Neural cell (in vitro differentiated cells): ENCODE results near the gene SPAG7. TPM values are rescaled to one million over a fixed set of nuclear protein-coding genes. Genes with fewer than 3 reads are reported as not detected.

Experiments used
- H2AFZ ChIP-seq: fragments of 200-600, 300-800 bp; sonication (generic), shearing (Covaris generic); 2 replicates; pipeline ENCODE4 v1.6.0; 2014; ENCODE audit warnings: low read depth, mild to moderate bottlenecking, antibody characterized with exemption, low read length, moderate library complexity
- H3F3A ChIP-seq: fragments of 200-600 bp; shearing (Covaris generic); 2 replicates; pipeline ENCODE4 v1.6.1; 2016; ENCODE audit warnings: mild to moderate bottlenecking, moderate library complexity, mixed read lengths, antibody characterized with exemption, low read length; ENCODE audit not compliant: insufficient read depth, poor library complexity, severe bottlenecking
- H3K27ac ChIP-seq: fragments of 200-600, 300-800 bp; sonication (generic), shearing (Covaris generic); 2 replicates; pipeline ENCODE4 v1.5.1; 2014; ENCODE audit warnings: mild to moderate bottlenecking, low read length, moderate library complexity
- H3K27me3 ChIP-seq: fragments of 300-800, 200-600 bp; sonication (generic), shearing (Covaris generic); 2 replicates; pipeline ENCODE4 v1.6.0; 2014; ENCODE audit warnings: mild to moderate bottlenecking, low read depth, low read length, moderate library complexity; ENCODE audit not compliant: insufficient read depth
- H3K36me3 ChIP-seq: fragments of 300-800, 200-600 bp; sonication (generic), shearing (Covaris generic); 2 replicates; pipeline ENCODE4 v1.5.1; 2014; ENCODE audit warnings: mild to moderate bottlenecking, antibody characterized with exemption, low read length, moderate library complexity; ENCODE audit not compliant: insufficient read depth
- H3K4me2 ChIP-seq: fragments of 300-800, 200-600 bp; sonication (generic), shearing (Covaris generic); 2 replicates; pipeline ENCODE4 v1.6.0; 2014; ENCODE audit warnings: mild to moderate bottlenecking, low read length
- H3K4me3 ChIP-seq: fragments of 300-800, 200-600 bp; sonication (generic), shearing (Covaris generic); 2 replicates; pipeline ENCODE4 v1.5.1; 2014; ENCODE audit warnings: mild to moderate bottlenecking, low read length, moderate library complexity
- H3K79me2 ChIP-seq: fragments of 200-600 bp; shearing (Covaris generic); replicated peaks from 2 replicates; pipeline ENCODE4 v1.6.0; 2014; ENCODE audit warnings: mild to moderate bottlenecking, low read length, moderate library complexity; ENCODE audit not compliant: insufficient read depth
- H3K9ac ChIP-seq: fragments of 300-800, 200-600 bp; sonication (generic), shearing (Covaris generic); 2 replicates; pipeline ENCODE4 v1.6.1; 2016; ENCODE audit warnings: mild to moderate bottlenecking, low read length, mixed read lengths
- H3K9me2 ChIP-seq: fragments of 200-600 bp; shearing (Covaris generic); 2 replicates; pipeline ENCODE4 v1.6.1; 2016; ENCODE audit warnings: mild to moderate bottlenecking, low read length, mixed read lengths; ENCODE audit not compliant: insufficient read depth
- H3K9me3 ChIP-seq: fragments of 200-600, 300-800 bp; sonication (generic), shearing (Covaris generic); 2 replicates; pipeline ENCODE4 v1.6.1; 2016; ENCODE audit warnings: mild to moderate bottlenecking, mixed run types, low read length, moderate library complexity, mixed read lengths
- H4K20me1 ChIP-seq: fragments of 200-600 bp; shearing (Covaris generic); 2 replicates; pipeline ENCODE4 v1.6.1; 2016; ENCODE audit warnings: mild to moderate bottlenecking, mixed run types; ENCODE audit not compliant: insufficient read depth
- CTCF ChIP-seq: fragments of 450-650 bp; IDR thresholded peaks from 2 replicates; pipeline ENCODE4 v1.5.1; 2014; ENCODE audit warnings: antibody characterized with exemption, mild to moderate bottlenecking, moderate library complexity; ENCODE audit not compliant: poor library complexity, severe bottlenecking
- EP300 ChIP-seq: fragments of 450-650 bp; conservative IDR thresholded peaks from 2 replicates; pipeline ENCODE4 v1.6.1; 2014; ENCODE audit warnings: antibody characterized with exemption, mild to moderate bottlenecking, moderate library complexity; ENCODE audit not compliant: poor library complexity, severe bottlenecking
- EZH2 ChIP-seq: fragments of 200-600, 300-800 bp; shearing (Covaris generic), sonication (generic); IDR thresholded peaks from 2 replicates; pipeline ENCODE4 v1.6.1; 2014; ENCODE audit warnings: antibody characterized with exemption, low read length, borderline replicate concordance, mild to moderate bottlenecking; ENCODE audit not compliant: insufficient read depth, poor library complexity, severe bottlenecking
- MXI1 ChIP-seq: fragments of 450-650 bp; conservative IDR thresholded peaks from 2 replicates; pipeline ENCODE4 v1.6.1; 2014; ENCODE audit warnings: antibody characterized with exemption, mild to moderate bottlenecking; ENCODE audit not compliant: poor library complexity, severe bottlenecking
- POLR2AphosphoS5 ChIP-seq: IDR thresholded peaks from 2 replicates; pipeline ENCODE4 v1.6.1; 2012
- RAD21 ChIP-seq: fragments of 450-650 bp; conservative IDR thresholded peaks from 2 replicates; pipeline ENCODE4 v1.6.1; 2014; ENCODE audit warnings: antibody characterized with exemption, mild to moderate bottlenecking, moderate library complexity
- REST ChIP-seq: IDR thresholded peaks from 2 replicates; pipeline ENCODE4 v1.6.1; 2012; ENCODE audit warnings: borderline replicate concordance
- SMC3 ChIP-seq: fragments of 450-650 bp; conservative IDR thresholded peaks from 2 replicates; pipeline ENCODE4 v1.6.1; 2014; ENCODE audit warnings: antibody characterized with exemption, mild to moderate bottlenecking, moderate library complexity; ENCODE audit not compliant: poor library complexity
- TAF1 ChIP-seq: IDR thresholded peaks from 2 replicates; pipeline ENCODE4 v1.6.1; 2012; ENCODE audit warnings: low read depth
- polyA plus RNA-seq: library from polyadenylated mRNA; depleted of rRNA; stranded (reverse); fragments of >200 nt; gene quantifications from 2 replicates; pipeline ENCODE4 v1.2.3, GENCODE V29; 2014

The SPAG7 gene
- polyA plus RNA-seq, 1 donor from 2014 or later: 66.4 TPM

- H3K36me3 ChIP-seq: no peaks in the 10 kb centered on the region
- H3K9ac ChIP-seq: no peak overlapping the region
- H3F3A ChIP-seq: no peaks in the 10 kb centered on the region
- H2AFZ ChIP-seq: no peak overlapping the region
- TF ChIP-seq POLR2AphosphoS5: no peak
- TF ChIP-seq SMC3: no peak
- TF ChIP-seq MXI1: no peak
- no peak for TF ChIP-seq REST
- TF ChIP-seq CTCF: no peak
- no peak for TF ChIP-seq RAD21
- no peak for TF ChIP-seq TAF1
- TF ChIP-seq EZH2: no peak
- no peak for TF ChIP-seq EP300
- H3K9me3 ChIP-seq: no peaks in the 10 kb centered on the region
- H3K4me3 ChIP-seq: no peak overlapping the region
- no peaks in the 10 kb centered on the region for H3K27me3 ChIP-seq
- no peak overlapping the region for H3K4me2 ChIP-seq
- H3K79me2 ChIP-seq: peaks cover 20% of the 10 kb centered on the region
- no peak overlapping the region for H3K27ac ChIP-seq
- H3K9me2 ChIP-seq: no peaks in the 10 kb centered on the region
- no peaks in the 10 kb centered on the region for H4K20me1 ChIP-seq
These were observed 30.1 kb downstream of the SPAG7 start for GRCh38 chr17:4937553-4937952.

- Histone ChIP-seq H4K20me1 (no peaks in the 10 kb centered on the region), H2AFZ (no peak overlapping the region), H3K27ac (no peak overlapping the region), H3K79me2 (peaks cover 19% of the 10 kb centered on the region), H3K4me2 (no peak overlapping the region), H3K9ac (no peak overlapping the region), H3K27me3 (no peaks in the 10 kb centered on the region), H3K4me3 (no peak overlapping the region), H3K9me3 (no peaks in the 10 kb centered on the region), H3K9me2 (no peaks in the 10 kb centered on the region), H3K36me3 (no peaks in the 10 kb centered on the region), H3F3A (no peaks in the 10 kb centered on the region)
- no peak for TF ChIP-seq CTCF
- no peak for TF ChIP-seq EP300
- TF ChIP-seq POLR2AphosphoS5: no peak
- no peak for TF ChIP-seq REST
- no peak for TF ChIP-seq RAD21
- no peak for TF ChIP-seq MXI1
- no peak for TF ChIP-seq EZH2
- no peak for TF ChIP-seq TAF1
- no peak for TF ChIP-seq SMC3
These were observed 31.2 kb downstream of the SPAG7 start for GRCh38 chr17:4936436-4936835.
